Spinal cord (tissue), 10 donors: Measurements from ENCODE around the gene AXIN2. TPM values are rescaled to one million over a fixed set of nuclear protein-coding genes. Genes with fewer than 3 reads are reported as not detected.
"Not testable (repeated sequence)": the region's sequence is repeated elsewhere in the genome, so short reads cannot be mapped to it uniquely, and the experiment has no call there.

Experiments used
- DNase-seq, 6 donors: peaks; one replicate each; pipeline versions ENCODE4 v3.0.0 to v3.0.0-alpha.2; 2013 to 2015; ENCODE audit warnings: low spot score in 6 of 6, low read depth in 4 of 6
- H3K27ac ChIP-seq: one replicate; pipeline ENCODE4 v1.5.1; 2013; ENCODE audit warnings: low read depth, low read length, control low read depth
- H3K27me3 ChIP-seq: one replicate; pipeline ENCODE4 v1.6.1; 2013; ENCODE audit warnings: low read length; ENCODE audit not compliant: control insufficient read depth, insufficient read depth
- H3K36me3 ChIP-seq: one replicate; pipeline ENCODE4 v1.6.1; 2013; ENCODE audit warnings: low read length; ENCODE audit not compliant: control insufficient read depth, insufficient read depth
- H3K4me1 ChIP-seq: one replicate; pipeline ENCODE4 v1.6.1; 2013; ENCODE audit warnings: low read length; ENCODE audit not compliant: control insufficient read depth, insufficient read depth
- H3K4me3 ChIP-seq: one replicate; pipeline ENCODE4 v1.5.1; 2013; ENCODE audit warnings: low read depth, low read length, control low read depth
- H3K9me3 ChIP-seq: one replicate; pipeline ENCODE4 v1.6.1; 2013; ENCODE audit warnings: low read length; ENCODE audit not compliant: control insufficient read depth, insufficient read depth
- WGBS: methylation state at CpG from one replicate; pipeline ENCODE4 v1.1.5; 2013; ENCODE audit warnings: missing lambda C conversion rate; ENCODE audit not compliant: insufficient coverage; 5-methylcytosine and 5-hydroxymethylcytosine counted together
- polyA plus RNA-seq, 2 donors: library from polyadenylated mRNA; unstranded; fragments of 120-200 nt; gene quantifications; one replicate each; pipeline ENCODE4 v1.2.1, GENCODE V29; 2013; ENCODE audit not compliant: insufficient read length in 2 of 2
- total RNA-seq, 2 donors: library from RNA; depleted of rRNA in 1 of 2; stranded (reverse); fragments of 120-200 nt in 1 of 2; fragments of >200 nt in 1 of 2; gene quantifications; one replicate each; pipeline versions ENCODE4 v1.2.3 to v1.2.4, GENCODE V29; 2013 to 2014
- donor health status: healthy.

The AXIN2 gene
- total and polyA plus RNA-seq, 4 donors, result 17.4 to 51.4 (median 33.4) TPM

GRCh38 chr17:65532101-65532890, 29.2 kb downstream of the AXIN2 start:
- Histone ChIP-seq H3K27ac (peak overlapping the region; percentile 80), H3K4me3 (no peak overlapping the region), H3K4me1 (peaks cover 67% of the 10 kb centered on the region), H3K27me3 (no peaks in the 10 kb centered on the region), H3K36me3 (peaks cover 76% of the 10 kb centered on the region), H3K9me3 (no peaks in the 10 kb centered on the region)
- peak in 2 of 6 donors; percentile 28 to 34 for DNase-seq
- 31% methylated on average over 5 of the region's 9 CpGs for WGBS

- peaks cover 59% of the 10 kb centered on the region for H3K4me1 ChIP-seq
- H3K4me3 ChIP-seq, result no peak overlapping the region
- DNase-seq, result peak in 2 of 6 donors; percentile 57 to 83
- H3K27ac ChIP-seq, result peak overlapping the region; percentile 80
- H3K27me3 ChIP-seq, result no peaks in the 10 kb centered on the region
- WGBS, result 14% methylated on average over 10 of the region's 16 CpGs
- H3K9me3 ChIP-seq, result no peaks in the 10 kb centered on the region
- peaks cover 71% of the 10 kb centered on the region for H3K36me3 ChIP-seq
These were observed 30.0 kb downstream of the AXIN2 start for GRCh38 chr17:65531256-65532100.

- peak in 2 of 6 donors; percentile 49 to 62 for DNase-seq
- H3K36me3 ChIP-seq, result peaks cover 63% of the 10 kb centered on the region
- H3K27me3 ChIP-seq, result no peaks in the 10 kb centered on the region
- WGBS, result 30% methylated on average over 9 of the region's 10 CpGs
- no peak overlapping the region for H3K4me3 ChIP-seq
- peak overlapping the region; percentile 80 for H3K27ac ChIP-seq
- no peaks in the 10 kb centered on the region for H3K9me3 ChIP-seq
- H3K4me1 ChIP-seq, result peaks cover 51% of the 10 kb centered on the region
These were observed 30.8 kb downstream of the AXIN2 start for GRCh38 chr17:65530523-65531255.

- H3K27ac ChIP-seq, result peak overlapping the region; percentile 80
- H3K4me1 ChIP-seq, result peaks cover 48% of the 10 kb centered on the region
- peak in 1 of 6 donors; percentile 8 for DNase-seq
- no peaks in the 10 kb centered on the region for H3K27me3 ChIP-seq
- 81% methylated on average over 15 of the region's 17 CpGs for WGBS
- no peak overlapping the region for H3K4me3 ChIP-seq
- no peaks in the 10 kb centered on the region for H3K9me3 ChIP-seq
- H3K36me3 ChIP-seq, result peaks cover 60% of the 10 kb centered on the region
These were observed 31.5 kb downstream of the AXIN2 start for GRCh38 chr17:65529761-65530522.

- DNase-seq, result no peak
- Histone ChIP-seq H3K36me3 (peaks cover 57% of the 10 kb centered on the region), H3K9me3 (no peaks in the 10 kb centered on the region), H3K4me1 (peaks cover 43% of the 10 kb centered on the region), H3K4me3 (no peak overlapping the region), H3K27me3 (no peaks in the 10 kb centered on the region), H3K27ac (no peak overlapping the region)
- WGBS, result 86% methylated on average over 5 of the region's 7 CpGs
These were observed 32.3 kb downstream of the AXIN2 start for GRCh38 chr17:65529040-65529633.

- Histone ChIP-seq H3K9me3 (no peaks in the 10 kb centered on the region), H3K36me3 (peaks cover 45% of the 10 kb centered on the region), H3K4me1 (peaks cover 35% of the 10 kb centered on the region), H3K27me3 (no peaks in the 10 kb centered on the region), H3K27ac (no peak overlapping the region), H3K4me3 (no peak overlapping the region)
- no peak for DNase-seq
- WGBS, result 89% methylated on average over 11 of the region's 16 CpGs
These were observed 33.4 kb downstream of the AXIN2 start for GRCh38 chr17:65527857-65528591.

GRCh38 chr17:65527381-65527780, 34.1 kb downstream of the AXIN2 start:
- Histone ChIP-seq H3K27ac (no peak overlapping the region), H3K4me3 (no peak overlapping the region), H3K36me3 (peaks cover 39% of the 10 kb centered on the region), H3K4me1 (peaks cover 28% of the 10 kb centered on the region), H3K27me3 (no peaks in the 10 kb centered on the region), H3K9me3 (no peaks in the 10 kb centered on the region)
- DNase-seq, result no peak
- 95% methylated on average over 8 of the region's 8 CpGs for WGBS

GRCh38 chr17:65526854-65527253, 34.6 kb downstream of the AXIN2 start:
- not testable (repeated sequence) for H3K4me3 ChIP-seq, H3K9me3 ChIP-seq, DNase-seq, H3K27me3 ChIP-seq, H3K27ac ChIP-seq
- H3K4me1 ChIP-seq, result peaks cover 23% of the 10 kb centered on the region
- H3K36me3 ChIP-seq, result peaks cover 34% of the 10 kb centered on the region
- 100% methylated on average over 1 of the region's 7 CpGs for WGBS
